HG03565 (cell line): ENCODE results near the gene GULP1.
"Not testable (repeated sequence)": the region's sequence is repeated elsewhere in the genome, so short reads cannot be mapped to it uniquely, and the experiment has no call there.

Source experiments
- ATAC-seq: cut with Tn5 transposase; IDR thresholded peaks from one replicate; pipeline ENCODE4 v1.9.1; 2021; ENCODE audit warnings: mild to moderate bottlenecking, moderate library complexity; ENCODE audit not compliant: unreplicated experiment

The GULP1 gene

GRCh38 chr2:188466078-188466477 is 174.4 kb downstream of the GULP1 start:
- ATAC-seq, result not testable (repeated sequence)

- no peak for ATAC-seq
These were observed 175.1 kb downstream of the GULP1 start for GRCh38 chr2:188466761-188467160.

GRCh38 chr2:188471166-188471565 is 179.5 kb downstream of the GULP1 start:
- ATAC-seq, result no peak

- no peak for ATAC-seq
These were observed 181.6 kb downstream of the GULP1 start for GRCh38 chr2:188473306-188473705.

- ATAC-seq, result no peak
These were observed 182.6 kb downstream of the GULP1 start for GRCh38 chr2:188474316-188474715.

- ATAC-seq, result no peak
These were observed 184.3 kb downstream of the GULP1 start for GRCh38 chr2:188475945-188476344.

- ATAC-seq, result no peak
These were observed 186.0 kb downstream of the GULP1 start for GRCh38 chr2:188477564-188478103.

- peak; percentile 96 for ATAC-seq
These were observed 187.1 kb downstream of the GULP1 start for GRCh38 chr2:188478724-188479123.

GRCh38 chr2:188481474-188481873 is 189.8 kb downstream of the GULP1 start:
- ATAC-seq, result no peak

GRCh38 chr2:188485496-188485895 is 193.8 kb downstream of the GULP1 start:
- no peak for ATAC-seq

GRCh38 chr2:188492751-188493150 is 201.1 kb downstream of the GULP1 start:
- ATAC-seq, result no peak

- no peak for ATAC-seq
These were observed 203.2 kb downstream of the GULP1 start for GRCh38 chr2:188494906-188495305.

GRCh38 chr2:188495969-188496431 is 204.3 kb downstream of the GULP1 start:
- ATAC-seq, result no peak

- ATAC-seq, result no peak
These were observed 206.1 kb downstream of the GULP1 start for GRCh38 chr2:188497726-188498125.

- ATAC-seq, result no peak
These were observed 212.3 kb downstream of the GULP1 start for GRCh38 chr2:188503975-188504374.

- no peak for ATAC-seq
These were observed 215.2 kb downstream of the GULP1 start for GRCh38 chr2:188506843-188507242.

- ATAC-seq, result no peak
These were observed 219.7 kb downstream of the GULP1 start for GRCh38 chr2:188511346-188511745.

- ATAC-seq, result peak; percentile 56
These were observed 220.8 kb downstream of the GULP1 start for GRCh38 chr2:188512456-188512855.

GRCh38 chr2:188515918-188516317 is 224.2 kb downstream of the GULP1 start:
- ATAC-seq, result no peak

- no peak for ATAC-seq
These were observed 226.0 kb downstream of the GULP1 start for GRCh38 chr2:188517549-188518215.

- no peak for ATAC-seq
These were observed 226.7 kb downstream of the GULP1 start for GRCh38 chr2:188518381-188518780.

GRCh38 chr2:188519136-188519535 is 227.5 kb downstream of the GULP1 start:
- ATAC-seq, result no peak

- ATAC-seq, result no peak
These were observed 230.8 kb downstream of the GULP1 start for GRCh38 chr2:188522517-188522916.
